Measurements from ENCODE around the gene KCNG3.

DNA sequence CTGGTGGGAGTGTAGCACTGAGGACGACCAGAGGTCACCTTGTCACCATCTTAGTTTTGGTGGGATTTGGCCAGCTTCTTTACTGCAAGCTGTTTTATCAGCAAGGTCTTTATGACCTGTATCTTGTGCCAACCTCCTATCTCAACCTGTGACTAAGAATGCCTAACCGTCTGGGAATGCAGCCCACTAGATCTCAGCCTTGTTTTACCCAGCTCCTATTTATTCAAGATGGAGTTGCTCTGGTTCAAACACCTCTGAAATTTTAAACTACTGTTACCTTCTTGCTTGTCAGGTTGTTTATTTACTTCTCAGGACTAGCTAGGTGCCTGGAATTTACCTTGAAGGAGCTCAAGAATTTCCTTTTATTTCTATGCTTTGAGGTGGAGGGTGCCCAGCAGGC lies 9.5 kb upstream of the KCNG3 start:
- no peak for TF ChIP-seq POLR2AphosphoS5 (IDR thresholded peaks at IDR 0.05)
- TF ChIP-seq CTCF (IDR thresholded peaks at IDR 0.05): no peak
- no peak for TF ChIP-seq POLR2A (IDR thresholded peaks at IDR 0.05)
